GM12875 (cell line): ENCODE data around the gene DOCK10.

Experiments used
- H3K4me3 ChIP-seq: one replicate; pipeline ENCODE4 v1.5.1; 2011; ENCODE audit warnings: low read depth, low read length, control low read depth
- TF ChIP-seq, protein P1 (sequence below): IDR thresholded peaks from 2 replicates; pipeline ENCODE4 v1.5.1; 2011; ENCODE audit warnings: low read depth, mild to moderate bottlenecking, control low read depth, inconsistent platforms, low read length, moderate library complexity, borderline replicate concordance; ENCODE audit not compliant: insufficient read depth

DOCK10 gene

DNA sequence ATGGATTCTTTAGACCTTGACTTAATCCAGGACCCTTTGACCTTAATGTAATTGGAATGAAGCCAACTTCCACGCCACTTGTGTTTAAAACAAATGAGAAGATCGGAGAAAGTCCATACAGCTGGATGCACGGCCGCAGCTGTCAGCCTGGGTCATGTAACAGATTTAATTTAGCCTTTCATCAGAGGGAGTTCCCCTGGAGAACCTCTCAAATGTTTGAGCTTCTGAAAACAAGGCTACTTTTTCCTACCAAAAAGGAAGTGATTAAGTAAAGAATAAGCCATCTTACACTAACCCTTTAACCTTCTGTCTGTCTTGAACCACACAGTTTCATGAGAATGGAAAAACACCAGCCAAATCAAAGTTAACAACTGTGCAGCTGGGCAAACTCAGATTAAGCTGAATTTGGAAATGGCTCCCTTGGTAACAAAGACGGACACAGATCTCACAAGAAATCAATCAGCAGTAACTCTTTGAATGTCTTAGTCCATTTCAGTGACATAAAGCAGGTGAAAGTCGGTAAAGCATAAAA, 103.6 kb downstream of the DOCK10 start:
- TF ChIP-seq, protein P1, sequence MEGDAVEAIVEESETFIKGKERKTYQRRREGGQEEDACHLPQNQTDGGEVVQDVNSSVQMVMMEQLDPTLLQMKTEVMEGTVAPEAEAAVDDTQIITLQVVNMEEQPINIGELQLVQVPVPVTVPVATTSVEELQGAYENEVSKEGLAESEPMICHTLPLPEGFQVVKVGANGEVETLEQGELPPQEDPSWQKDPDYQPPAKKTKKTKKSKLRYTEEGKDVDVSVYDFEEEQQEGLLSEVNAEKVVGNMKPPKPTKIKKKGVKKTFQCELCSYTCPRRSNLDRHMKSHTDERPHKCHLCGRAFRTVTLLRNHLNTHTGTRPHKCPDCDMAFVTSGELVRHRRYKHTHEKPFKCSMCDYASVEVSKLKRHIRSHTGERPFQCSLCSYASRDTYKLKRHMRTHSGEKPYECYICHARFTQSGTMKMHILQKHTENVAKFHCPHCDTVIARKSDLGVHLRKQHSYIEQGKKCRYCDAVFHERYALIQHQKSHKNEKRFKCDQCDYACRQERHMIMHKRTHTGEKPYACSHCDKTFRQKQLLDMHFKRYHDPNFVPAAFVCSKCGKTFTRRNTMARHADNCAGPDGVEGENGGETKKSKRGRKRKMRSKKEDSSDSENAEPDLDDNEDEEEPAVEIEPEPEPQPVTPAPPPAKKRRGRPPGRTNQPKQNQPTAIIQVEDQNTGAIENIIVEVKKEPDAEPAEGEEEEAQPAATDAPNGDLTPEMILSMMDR: no peak
- no peak overlapping the region for H3K4me3 ChIP-seq

DNA sequence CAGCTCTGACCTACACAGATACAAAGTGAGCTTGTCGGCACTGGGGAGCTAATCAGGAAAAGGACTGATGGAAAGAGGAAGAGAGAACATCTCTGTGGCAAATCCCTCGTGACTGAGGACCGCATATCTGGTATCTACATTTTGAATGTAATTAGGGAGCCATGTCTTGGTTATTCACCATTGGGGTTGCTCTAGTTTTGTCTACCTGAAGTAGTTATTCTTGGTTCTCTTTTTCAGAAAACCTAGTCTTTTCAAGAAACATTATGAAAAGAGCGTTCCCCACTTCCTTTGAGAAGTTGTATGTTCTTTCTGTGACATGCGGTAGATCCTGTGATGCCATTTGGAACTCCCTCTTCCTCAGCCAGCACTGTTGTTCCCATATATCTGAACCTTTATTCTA, 104.4 kb downstream of the DOCK10 start:
- TF ChIP-seq, protein P1: no peak
- no peak overlapping the region for H3K4me3 ChIP-seq

DNA sequence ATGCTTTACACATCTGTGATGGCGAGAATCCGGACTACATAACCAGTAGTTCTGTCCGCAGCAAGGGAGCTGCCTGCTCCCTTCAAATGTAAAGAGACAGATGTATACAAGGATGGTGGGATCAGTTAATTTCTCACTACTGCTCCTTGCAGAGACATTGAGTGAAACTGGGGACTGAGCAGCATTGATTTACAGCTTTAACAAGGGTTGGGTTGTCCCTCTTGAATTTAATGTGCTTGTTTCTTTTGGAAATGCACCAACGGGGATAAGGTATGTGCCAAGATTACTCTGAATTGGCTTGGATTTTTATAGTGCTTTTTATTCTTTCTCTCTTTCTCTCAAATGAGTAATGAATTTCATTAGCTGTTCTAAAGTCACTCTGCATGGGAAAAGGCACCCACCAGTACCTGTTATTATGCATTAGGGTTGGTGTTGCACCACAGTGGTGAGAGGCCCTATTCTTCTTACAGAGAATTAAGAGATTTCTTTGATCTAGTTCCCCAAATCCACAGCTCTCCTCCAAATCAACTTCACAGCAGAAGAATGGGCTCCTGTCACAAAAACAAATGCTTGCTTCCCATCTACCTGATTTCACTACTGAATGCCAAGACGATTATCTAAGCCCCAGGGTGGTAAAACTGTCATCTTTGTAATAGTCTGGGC, 107.6 kb downstream of the DOCK10 start:
- TF ChIP-seq, protein P1: no peak
- H3K4me3 ChIP-seq: no peak overlapping the region

DNA sequence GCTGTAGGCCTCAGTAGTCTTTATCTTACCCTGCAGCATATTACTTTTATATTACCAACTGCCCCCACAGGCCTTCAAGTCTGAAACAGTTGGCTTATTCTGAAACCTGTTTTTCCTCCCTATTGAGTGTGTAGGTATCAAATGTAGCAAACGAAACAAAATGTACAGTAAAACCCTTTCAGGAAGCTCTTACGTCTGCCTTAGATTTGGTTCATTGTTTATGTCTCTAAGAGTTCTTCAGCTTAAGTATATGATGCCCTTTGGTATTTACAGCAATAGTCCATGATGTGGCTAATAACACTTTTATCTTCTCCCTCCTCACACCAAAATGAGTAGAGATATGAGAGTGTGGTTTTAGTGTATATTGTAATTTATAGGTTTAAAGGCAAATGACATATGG, 108.8 kb downstream of the DOCK10 start:
- TF ChIP-seq, protein P1: no peak
- H3K4me3 ChIP-seq: no peak overlapping the region

DNA sequence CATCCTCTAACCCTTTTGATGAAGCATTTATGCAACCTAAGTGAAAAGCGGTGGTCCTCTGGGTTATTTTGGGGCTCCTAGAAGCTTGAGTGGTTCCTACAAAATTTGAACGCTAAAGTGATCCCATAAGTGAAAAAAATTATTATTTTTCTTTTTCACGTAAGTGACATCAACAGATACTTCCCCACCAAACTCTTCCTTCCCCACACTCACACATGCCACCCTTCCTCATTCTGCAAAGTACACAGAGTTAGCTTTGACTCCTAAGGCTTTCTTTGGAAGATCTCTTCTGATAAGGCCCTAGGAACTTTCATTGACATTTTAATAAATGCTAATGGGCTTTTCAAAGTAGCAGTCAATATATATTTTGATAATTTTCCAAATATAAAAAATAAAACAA, 109.7 kb downstream of the DOCK10 start:
- TF ChIP-seq, protein P1: no peak
- no peak overlapping the region for H3K4me3 ChIP-seq

DNA sequence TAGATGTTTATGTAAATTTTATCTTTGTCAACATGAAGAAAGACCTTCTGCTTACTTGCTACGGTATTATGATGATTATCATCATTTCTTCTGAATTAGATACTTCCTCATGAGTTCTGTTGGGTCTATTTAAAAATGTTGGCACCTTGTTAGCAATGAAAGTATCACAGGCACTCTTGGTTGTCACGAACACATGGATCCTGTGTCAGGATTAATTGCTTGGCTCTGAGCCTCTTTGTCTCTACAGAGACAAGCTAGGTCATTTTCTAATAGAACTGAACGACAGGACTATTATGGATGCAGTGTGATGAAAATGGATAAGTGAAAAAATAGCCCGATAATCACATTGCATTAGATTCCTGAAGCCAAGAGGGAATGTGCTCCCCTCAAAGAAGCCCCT, 110.3 kb downstream of the DOCK10 start:
- TF ChIP-seq, protein P1: no peak
- H3K4me3 ChIP-seq: no peak overlapping the region

DNA sequence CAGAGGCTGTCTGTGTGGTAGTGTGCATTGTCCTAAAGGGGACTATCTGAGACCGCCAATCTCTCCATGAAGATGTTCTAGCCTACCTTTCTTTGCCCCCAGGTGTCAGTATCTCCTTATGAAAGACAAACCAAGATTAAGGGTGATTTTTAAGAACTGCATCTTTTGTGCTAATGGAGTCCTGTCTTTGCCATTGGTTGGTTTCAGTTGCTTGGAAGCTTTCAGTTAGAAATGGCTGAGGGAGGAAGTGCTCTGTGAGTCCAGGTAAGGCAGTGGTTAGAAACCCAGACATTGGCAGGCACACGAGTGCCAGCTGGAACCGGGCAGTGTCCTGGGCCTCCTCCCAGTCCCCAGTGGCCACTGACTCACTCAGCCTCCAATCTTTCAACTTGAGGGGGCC, 111.3 kb downstream of the DOCK10 start:
- TF ChIP-seq, protein P1: peak; percentile 26; the same call in 1 of the 2 replicates
- no peak overlapping the region for H3K4me3 ChIP-seq
